Panc1 (cell line): ENCODE measurements around the gene ATP13A3. TPM values are rescaled to one million over a fixed set of nuclear protein-coding genes. Genes with fewer than 3 reads are reported as not detected.

Source experiments
- ATAC-seq: fragments of 200-7000 bp; cut with Tn5 transposase; 2 replicates; pipeline ENCODE4 v1.9.1; 2020; ENCODE audit warnings: mild to moderate bottlenecking, moderate library complexity
- BruUV-seq: library from RNA; stranded (reverse); fragments of 400-500 nt; replicated peaks from 2 replicates; lab custom pipeline; 2021; lab: Mats Ljungman, UMichigan
- CTCF ChIA-PET: fragments of 300-600 bp; sonication (Branson Sonifier 250); formaldehyde crosslinking; loops from one replicate; lab custom pipeline; 2022; ENCODE audit warnings: antibody characterized with exemption; lab: Charles Lee
- POLR2A ChIA-PET: fragments of 300-600 bp; sonication (Branson Sonifier 250); formaldehyde crosslinking; loops from one replicate; lab custom pipeline; 2022; ENCODE audit warnings: antibody characterized with exemption; lab: Charles Lee
- DNase-seq: peaks from one replicate; pipeline ENCODE4 v3.0.0-alpha.2; 2010; ENCODE audit warnings: low read depth, low spot score
- H3K27ac ChIP-seq: 2 replicates; pipeline ENCODE4 v1.5.1; 2011; ENCODE audit warnings: mild to moderate bottlenecking, low read length, inconsistent platforms
- H3K27me3 ChIP-seq: fragments of 200-500 bp; sonication (Bioruptor generic); 2 replicates; pipeline ENCODE4 v1.6.0; 2014; ENCODE audit warnings: low read length, inconsistent platforms; ENCODE audit not compliant: control insufficient read depth, insufficient read depth
- H3K36me3 ChIP-seq: fragments of 200-500 bp; sonication (Bioruptor generic); 2 replicates; pipeline ENCODE4 v1.5.1; 2014; ENCODE audit warnings: inconsistent platforms, mild to moderate bottlenecking, low read length, moderate library complexity; ENCODE audit not compliant: control insufficient read depth, insufficient read depth
- H3K4me1 ChIP-seq: 2 replicates; pipeline ENCODE4 v1.5.1; 2011; ENCODE audit warnings: inconsistent platforms, mild to moderate bottlenecking, low read length, moderate library complexity; ENCODE audit not compliant: control insufficient read depth, insufficient read depth
- H3K4me3 ChIP-seq, 2 experiments: 2 replicates each; pipeline ENCODE4 v1.5.1; 2011 to 2012; ENCODE audit warnings: low read depth in 2 of 2, low read length in 2 of 2, mild to moderate bottlenecking in 2 of 2, inconsistent platforms in 1 of 2, moderate library complexity in 1 of 2
- H3K9me3 ChIP-seq: fragments of 200-500 bp; sonication (Bioruptor generic); 2 replicates; pipeline ENCODE4 v1.5.1; 2014; ENCODE audit warnings: low read depth, mild to moderate bottlenecking, inconsistent platforms, low read length, moderate library complexity; ENCODE audit not compliant: control insufficient read depth, insufficient read depth
- CTCF ChIP-seq: fragments of 450-650 bp; IDR thresholded peaks from 2 replicates; pipeline ENCODE4 v1.5.1; 2017; ENCODE audit warnings: mild to moderate bottlenecking
- POLR2AphosphoS5 ChIP-seq: IDR thresholded peaks from 2 replicates; pipeline ENCODE4 v1.6.1; 2012; ENCODE audit warnings: mild to moderate bottlenecking, low read depth, low read length, moderate library complexity
- SIN3A ChIP-seq: IDR thresholded peaks from 2 replicates; pipeline ENCODE4 v1.6.1; 2012; ENCODE audit warnings: low read depth, mild to moderate bottlenecking, low read length, moderate library complexity, borderline replicate concordance; ENCODE audit not compliant: insufficient read depth
- TCF7L2 ChIP-seq: IDR thresholded peaks from 2 replicates; pipeline ENCODE4 v1.6.1; 2011; ENCODE audit warnings: mild to moderate bottlenecking, low read depth, low read length, inconsistent platforms
- in situ Hi-C: cut with HindIII; loops from 2 replicates; pipeline ENCODE4 v1.10.0; 2016; ENCODE audit warnings: low sequenced_read_pairs, low pct_unique_long_range_greater_than_20kb
- intact Hi-C: fragments of 100-400 bp; cut with micrococcal nuclease; formaldehyde crosslinking; loops from one replicate; pipeline ENCODE4 v1.10.0; 2022; ENCODE audit not compliant: unreplicated experiment
- total RNA-seq: library from RNA; stranded (reverse); gene quantifications from one replicate; pipeline ENCODE4 v1.2.1, GENCODE V29; 2021; ENCODE audit not compliant: unreplicated experiment
- TF ChIP-seq, protein P1 (sequence below), 2 experiments: IDR thresholded peaks; 2 replicates each; pipeline ENCODE4 v1.6.1; 2011 to 2012; ENCODE audit warnings: low read depth in 2 of 2, control low read depth in 1 of 2, low read length in 1 of 2, mild to moderate bottlenecking in 1 of 2, moderate library complexity in 1 of 2; ENCODE audit not compliant: insufficient read depth in 1 of 2

ATP13A3 gene
- total RNA-seq, 1 experiment from 2014 or later, result 169 TPM

- Histone ChIP-seq H3K27me3 (no peaks in the 10 kb centered on the region; the same call in 1 of the 2 replicates), H3K9me3 (no peaks in the 10 kb centered on the region; the same call in 1 of the 2 replicates), H3K36me3 (no peaks in the 10 kb centered on the region), H3K4me3 (no peak overlapping the region), H3K27ac (no peak overlapping the region), H3K4me1 (no peaks in the 10 kb centered on the region)
- DNase-seq, result no peak
- in situ Hi-C loops (no loop called here), intact Hi-C loops (no loop called here)
- ChIA-PET CTCF (no interaction called here), POLR2A (no interaction called here)
- BruUV-seq, result no TSS peak
- TF ChIP-seq, protein P1, sequence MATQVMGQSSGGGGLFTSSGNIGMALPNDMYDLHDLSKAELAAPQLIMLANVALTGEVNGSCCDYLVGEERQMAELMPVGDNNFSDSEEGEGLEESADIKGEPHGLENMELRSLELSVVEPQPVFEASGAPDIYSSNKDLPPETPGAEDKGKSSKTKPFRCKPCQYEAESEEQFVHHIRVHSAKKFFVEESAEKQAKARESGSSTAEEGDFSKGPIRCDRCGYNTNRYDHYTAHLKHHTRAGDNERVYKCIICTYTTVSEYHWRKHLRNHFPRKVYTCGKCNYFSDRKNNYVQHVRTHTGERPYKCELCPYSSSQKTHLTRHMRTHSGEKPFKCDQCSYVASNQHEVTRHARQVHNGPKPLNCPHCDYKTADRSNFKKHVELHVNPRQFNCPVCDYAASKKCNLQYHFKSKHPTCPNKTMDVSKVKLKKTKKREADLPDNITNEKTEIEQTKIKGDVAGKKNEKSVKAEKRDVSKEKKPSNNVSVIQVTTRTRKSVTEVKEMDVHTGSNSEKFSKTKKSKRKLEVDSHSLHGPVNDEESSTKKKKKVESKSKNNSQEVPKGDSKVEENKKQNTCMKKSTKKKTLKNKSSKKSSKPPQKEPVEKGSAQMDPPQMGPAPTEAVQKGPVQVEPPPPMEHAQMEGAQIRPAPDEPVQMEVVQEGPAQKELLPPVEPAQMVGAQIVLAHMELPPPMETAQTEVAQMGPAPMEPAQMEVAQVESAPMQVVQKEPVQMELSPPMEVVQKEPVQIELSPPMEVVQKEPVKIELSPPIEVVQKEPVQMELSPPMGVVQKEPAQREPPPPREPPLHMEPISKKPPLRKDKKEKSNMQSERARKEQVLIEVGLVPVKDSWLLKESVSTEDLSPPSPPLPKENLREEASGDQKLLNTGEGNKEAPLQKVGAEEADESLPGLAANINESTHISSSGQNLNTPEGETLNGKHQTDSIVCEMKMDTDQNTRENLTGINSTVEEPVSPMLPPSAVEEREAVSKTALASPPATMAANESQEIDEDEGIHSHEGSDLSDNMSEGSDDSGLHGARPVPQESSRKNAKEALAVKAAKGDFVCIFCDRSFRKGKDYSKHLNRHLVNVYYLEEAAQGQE (IDR thresholded peaks at IDR 0.05; ENCODE audit: insufficient read depth in 1 of 2, low read depth in 2 of 2, low read length in 1 of 2), result no peak
- TF ChIP-seq TCF7L2 (no peak), SIN3A (no peak), CTCF (no peak), POLR2AphosphoS5 (no peak)
- no peak for ATAC-seq
Observed at GRCh38 chr3:194395212-194395611, 91.6 kb downstream of the ATP13A3 start.

DNA sequence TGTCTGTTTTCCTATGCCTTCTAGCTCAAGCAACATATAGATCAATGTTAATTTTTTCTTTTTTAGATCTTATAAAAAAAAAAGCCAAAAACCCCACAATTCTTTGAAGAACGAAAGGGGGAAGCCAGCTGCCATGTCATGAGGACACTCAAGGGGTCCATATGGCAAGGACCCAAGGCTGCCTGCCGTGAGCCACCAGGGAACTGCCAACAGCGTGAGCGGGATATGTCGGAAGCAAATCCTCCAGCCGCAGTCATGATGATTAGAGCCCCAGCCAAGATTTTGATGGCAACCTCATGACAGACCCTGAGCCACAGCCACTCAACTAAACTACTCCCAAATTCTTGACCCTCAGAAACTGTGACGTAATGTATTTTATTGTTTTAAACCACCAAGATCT, 94.2 kb downstream of the ATP13A3 start:
- ATAC-seq, result no peak
- in situ Hi-C loops (no loop called here), intact Hi-C loops (no loop called here)
- no peak for DNase-seq
- CTCF ChIA-PET, result no interaction called here
- TF ChIP-seq SIN3A (no peak), POLR2AphosphoS5 (no peak), TCF7L2 (no peak), CTCF (no peak)
- TF ChIP-seq, protein P1 (IDR thresholded peaks at IDR 0.05; ENCODE audit: insufficient read depth in 1 of 2, low read depth in 2 of 2, low read length in 1 of 2), result no peak
- no peaks in the 10 kb centered on the region for H3K36me3 ChIP-seq
- H3K4me3 ChIP-seq, result no peak overlapping the region
- no peaks in the 10 kb centered on the region; the same call in 1 of the 2 replicates for H3K27me3 ChIP-seq
- H3K4me1 ChIP-seq, result no peaks in the 10 kb centered on the region
- no peak overlapping the region for H3K27ac ChIP-seq
- H3K9me3 ChIP-seq, result no peaks in the 10 kb centered on the region; the same call in 1 of the 2 replicates
- BruUV-seq, result no TSS peak
- POLR2A ChIA-PET, result no interaction called here
